PC-9 (cell line): ENCODE results near the gene ARFGAP1.

Experiments used
- CTCF ChIP-seq: fragments of 200-600 bp; sonication (generic); conservative IDR thresholded peaks from 2 replicates; pipeline ENCODE4 v1.6.1; 2017; ENCODE audit warnings: mixed run types, antibody characterized with exemption, mild to moderate bottlenecking, moderate library complexity
- EZH2 ChIP-seq: fragments of 200-600 bp; sonication (generic); IDR thresholded peaks from 2 replicates; pipeline ENCODE4 v1.8.0; 2017; ENCODE audit warnings: antibody characterized with exemption, low read depth

DNA sequence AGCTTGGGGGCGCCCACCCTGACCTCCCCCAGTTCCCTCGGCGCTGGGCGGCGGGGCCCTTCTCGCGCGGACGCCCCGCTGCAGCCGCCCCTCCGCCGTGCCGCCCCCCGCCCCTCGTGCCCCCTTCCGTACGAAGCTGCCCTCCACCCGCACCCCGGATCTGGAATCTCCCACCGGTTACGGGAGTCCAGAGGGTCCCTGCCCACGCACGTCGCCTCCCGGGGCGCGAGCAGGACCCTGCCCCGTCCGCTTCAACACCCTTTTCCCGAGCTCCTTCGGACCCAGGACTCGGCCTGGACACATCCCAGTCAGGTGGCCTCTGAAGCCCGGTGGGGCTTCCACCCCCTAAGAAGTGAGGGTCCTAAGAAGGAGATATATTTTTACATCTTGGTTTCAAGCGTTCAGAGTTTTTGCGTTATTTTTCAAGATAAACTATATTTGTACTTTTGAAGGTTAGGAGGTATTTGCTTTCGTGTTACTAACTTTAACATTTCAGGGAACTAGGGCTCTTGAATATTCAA, 506 bp downstream of the ARFGAP1 start:
- TF ChIP-seq CTCF (no peak), EZH2 (no peak)
